Stimulated activated CD8-positive, alpha-beta memory T cell treated with anti-CD3 and anti-CD28 coated beads, Interleukin-15, amount 100 ng/mL, for 48 hours (primary cell): ENCODE data around the gene NEUROD1.

Source experiments
- DNase-seq, 2 donors: peaks; one replicate each; pipeline ENCODE4 v3.0.0-alpha.2; 2020; ENCODE audit warnings: low read depth in 2 of 2

The NEUROD1 gene

DNA sequence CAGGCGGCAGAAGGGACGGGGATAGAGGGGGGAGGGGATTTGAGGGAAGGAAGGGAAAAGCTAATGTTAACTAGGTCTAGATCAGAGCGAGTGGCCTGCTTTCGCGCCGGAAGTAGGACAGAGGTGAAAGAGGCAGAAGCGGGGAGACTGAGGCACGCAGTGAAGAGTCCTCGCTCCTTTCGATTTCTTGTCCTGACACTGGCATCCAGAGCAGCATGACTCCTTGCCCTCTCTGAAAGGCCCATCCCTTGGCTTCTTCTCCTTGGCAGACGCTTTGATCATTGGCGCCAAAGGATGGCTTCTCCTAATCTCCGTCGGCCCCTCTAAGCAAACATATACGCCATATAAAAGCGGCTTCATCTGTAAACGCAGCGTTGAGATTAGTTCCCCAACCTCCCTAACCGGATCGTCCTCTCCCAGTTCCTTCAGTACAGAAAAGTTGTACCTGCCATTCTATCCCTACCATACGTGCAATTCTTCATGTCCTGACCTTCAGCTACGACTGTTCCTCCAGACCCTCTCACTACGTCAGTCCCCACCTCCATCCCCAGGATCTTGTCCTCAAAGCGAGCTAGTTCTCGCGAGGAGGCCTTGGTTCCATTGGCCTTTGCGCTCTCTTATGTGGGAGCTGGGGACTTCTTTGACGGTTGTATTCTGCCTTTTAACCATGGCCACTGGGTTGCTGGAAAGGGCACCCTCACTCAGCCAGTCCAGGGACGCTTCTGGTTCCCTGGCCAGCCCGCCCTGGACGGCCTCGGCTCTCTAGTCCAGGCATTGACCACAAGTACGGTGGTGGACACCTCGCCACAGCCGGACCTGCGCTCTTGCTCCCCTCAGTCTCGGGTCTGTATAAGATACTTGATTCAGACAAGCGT lies 857 bp upstream of the NEUROD1 start:
- no peak for DNase-seq

DNA sequence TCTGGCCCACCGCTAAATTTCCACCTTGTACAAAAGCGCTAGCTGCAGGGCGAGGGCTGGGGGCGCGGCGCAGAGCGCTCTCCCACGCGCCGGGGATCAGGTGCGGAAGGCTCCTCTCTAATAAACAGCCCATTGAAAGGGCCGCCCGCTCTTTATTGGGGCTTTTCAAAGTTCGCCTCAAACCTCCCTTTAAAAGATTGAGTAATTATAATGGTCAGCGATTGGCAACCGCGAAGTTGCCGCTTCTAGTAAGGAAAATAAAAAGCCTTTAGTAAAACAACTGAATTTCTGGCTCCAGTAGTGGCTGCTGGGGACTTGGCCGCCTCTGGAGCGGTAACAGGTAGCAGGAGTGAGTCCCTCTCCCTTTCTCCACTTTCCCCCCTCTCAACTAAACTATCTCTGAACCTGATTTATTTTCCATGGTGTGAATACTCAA lies 755 bp downstream of the NEUROD1 start:
- DNase-seq: no peak

DNA sequence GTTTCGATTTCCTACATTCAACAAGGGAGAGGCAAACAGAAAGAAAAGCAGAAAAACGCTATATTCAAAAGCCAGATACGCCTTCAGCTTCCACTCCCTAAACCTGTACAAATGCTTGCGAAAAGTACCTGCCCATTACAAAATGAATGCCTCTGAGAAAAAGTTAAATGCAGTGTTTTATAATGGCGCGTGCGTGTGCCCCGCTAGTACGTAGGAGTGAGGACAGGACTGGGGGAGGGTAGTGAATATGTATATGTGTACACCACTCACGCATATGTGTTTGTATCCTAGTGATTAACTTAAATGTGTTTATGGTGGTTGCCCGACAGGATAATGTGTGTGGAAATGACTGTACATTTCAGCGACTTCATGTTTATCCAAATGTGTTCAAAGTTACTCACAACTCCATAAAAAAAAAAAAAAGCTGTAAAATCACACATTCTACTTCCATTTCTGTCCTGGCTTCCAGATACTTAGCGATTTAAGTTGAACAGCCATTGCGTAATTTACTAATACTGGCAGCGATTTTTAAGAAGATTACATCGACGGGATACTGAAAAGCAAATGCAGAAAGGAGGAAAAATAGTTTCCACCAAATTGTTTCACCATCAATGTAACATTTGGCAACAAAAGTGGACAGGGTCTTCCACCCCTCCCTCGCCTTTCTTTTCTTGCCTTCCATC lies 1.3 kb downstream of the NEUROD1 start:
- no peak for DNase-seq

DNA sequence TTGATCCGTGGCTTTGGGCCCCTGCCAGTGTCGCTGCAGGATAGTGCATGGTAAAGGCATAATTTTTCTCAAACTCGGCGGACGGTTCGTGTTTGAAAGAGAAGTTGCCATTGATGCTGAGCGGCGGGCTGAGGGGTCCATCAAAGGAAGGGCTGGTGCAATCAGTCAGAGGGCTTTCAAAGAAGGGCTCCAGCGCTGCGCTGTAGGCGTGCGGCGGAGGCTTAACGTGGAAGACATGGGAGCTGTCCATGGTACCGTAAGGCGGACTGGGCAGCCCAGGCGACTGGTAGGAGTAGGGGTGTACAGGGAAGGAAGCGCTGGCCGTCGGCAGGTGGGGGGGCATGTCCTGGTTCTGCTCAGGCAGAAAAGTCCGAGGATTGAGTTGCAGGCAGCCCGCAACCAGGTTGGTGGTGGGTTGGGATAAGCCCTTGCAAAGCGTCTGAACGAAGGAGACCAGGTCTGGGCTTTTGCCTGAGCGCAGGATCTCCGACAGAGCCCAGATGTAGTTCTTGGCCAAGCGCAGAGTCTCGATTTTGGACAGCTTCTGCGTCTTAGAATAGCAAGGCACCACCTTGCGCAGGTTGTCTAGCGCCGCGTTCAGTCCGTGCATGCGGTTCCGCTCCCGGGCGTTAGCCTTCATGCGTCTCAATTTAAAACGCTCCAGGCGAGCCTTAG lies 2.3 kb downstream of the NEUROD1 start:
- no peak for DNase-seq

DNA sequence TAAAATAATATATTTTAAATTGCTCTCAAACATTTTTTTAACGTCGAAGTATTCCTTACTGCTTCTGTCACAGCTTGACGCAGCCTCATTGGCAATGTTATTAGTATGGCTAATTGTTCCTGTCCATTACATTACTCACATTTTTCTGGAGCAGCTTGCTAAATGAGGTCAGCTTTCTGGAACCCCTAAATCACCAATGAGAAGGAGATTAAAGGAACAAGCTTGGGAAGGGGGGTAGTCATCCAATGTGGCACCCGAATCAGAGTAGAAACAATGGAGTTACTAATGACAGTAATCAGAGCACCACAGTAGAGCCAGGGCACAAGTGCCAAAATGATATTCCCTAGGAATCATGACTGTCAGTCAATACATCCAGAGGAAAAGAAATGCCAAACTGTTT lies 5.1 kb downstream of the NEUROD1 start:
- DNase-seq: no peak

DNA sequence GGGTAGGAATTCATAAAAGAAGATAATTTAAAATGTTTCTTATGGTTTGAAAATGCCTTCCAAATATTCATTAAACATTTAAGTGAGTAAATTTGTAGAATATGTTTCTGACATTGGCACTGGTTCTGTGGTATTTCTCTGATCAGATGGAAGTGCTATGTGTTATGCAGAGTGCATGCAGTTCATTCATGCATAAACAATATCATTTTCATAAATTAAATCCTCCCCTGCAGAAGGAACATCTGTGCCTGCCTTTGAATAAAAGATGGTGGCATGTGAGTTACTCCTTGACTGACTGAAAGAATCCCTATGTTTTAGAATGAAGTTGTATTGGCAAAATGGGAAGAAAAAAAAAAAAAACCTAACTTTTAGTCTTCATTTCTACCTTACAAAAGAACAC lies 5.9 kb downstream of the NEUROD1 start:
- DNase-seq: no peak

DNA sequence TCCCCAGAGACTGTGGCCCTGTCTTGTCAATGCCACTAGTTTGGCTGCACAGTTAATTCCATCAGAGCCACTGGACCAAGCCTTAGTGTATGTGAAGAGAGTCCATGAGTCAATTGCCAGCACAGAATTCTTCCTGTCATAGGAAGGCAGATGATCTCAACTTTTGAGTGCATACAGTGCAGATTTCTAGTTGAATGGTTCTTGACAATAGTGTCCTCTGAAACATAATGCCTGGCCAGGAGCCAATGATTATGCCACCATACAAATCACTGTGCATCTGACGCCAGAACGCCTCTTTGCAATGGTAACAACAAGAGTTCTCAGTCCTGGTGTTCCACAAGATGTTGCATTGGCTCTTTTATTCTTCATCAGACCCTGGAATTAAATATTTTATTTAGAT lies 7.1 kb downstream of the NEUROD1 start:
- no peak for DNase-seq

DNA sequence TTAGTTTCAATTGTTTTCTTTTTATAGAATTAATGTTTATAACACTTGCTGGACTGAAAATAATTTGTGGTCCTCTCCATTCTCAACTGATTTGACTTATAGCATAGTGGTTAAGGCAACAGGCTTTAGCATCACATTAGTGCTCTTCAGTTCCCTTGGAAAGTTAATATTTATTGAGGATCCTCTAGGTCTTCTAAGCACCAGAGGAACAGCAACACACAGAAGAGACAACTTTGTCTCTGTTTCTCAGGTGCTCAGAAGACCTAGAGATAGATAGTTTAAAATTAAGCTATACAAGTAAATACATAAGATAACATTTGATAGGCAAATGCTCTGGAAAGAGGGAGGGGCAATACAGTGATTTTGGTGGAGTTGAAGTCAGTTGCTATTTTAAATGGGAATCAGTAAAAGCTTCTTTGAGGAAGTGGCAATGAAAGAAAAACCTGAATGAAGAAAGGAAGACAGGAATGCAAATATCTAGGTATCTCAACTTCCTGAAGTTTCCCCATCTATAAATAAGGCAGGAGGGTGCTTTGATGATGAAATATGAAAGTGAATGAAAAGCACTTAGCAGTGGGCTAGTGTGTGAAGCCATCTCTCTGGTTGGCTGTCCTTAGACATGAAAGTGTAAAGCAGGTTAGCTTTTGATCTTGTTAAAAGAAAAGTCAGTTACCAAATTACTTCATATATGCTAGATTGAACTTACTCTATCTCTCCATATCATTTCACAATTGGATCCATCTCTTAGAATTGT lies 7.9 kb downstream of the NEUROD1 start:
- DNase-seq: no peak

DNA sequence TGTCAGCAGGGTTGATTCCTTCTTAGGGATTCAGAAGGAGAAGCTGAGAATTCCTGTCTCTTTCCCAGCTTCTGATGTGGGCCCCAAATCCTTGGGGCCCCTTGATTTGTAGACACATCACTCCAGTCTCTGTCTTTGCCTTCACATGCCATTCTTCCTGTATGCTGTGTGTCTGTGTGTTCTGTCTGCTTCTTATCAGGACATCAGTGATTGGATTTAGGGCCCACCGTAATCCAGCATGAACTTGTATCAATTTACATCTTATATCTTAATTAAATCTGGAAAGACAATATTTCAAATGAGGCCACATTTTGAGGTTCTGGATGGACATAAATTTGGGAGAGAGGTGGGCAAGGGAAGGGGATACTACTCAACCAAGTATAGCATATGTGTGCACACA lies 9.7 kb downstream of the NEUROD1 start:
- no peak for DNase-seq

DNA sequence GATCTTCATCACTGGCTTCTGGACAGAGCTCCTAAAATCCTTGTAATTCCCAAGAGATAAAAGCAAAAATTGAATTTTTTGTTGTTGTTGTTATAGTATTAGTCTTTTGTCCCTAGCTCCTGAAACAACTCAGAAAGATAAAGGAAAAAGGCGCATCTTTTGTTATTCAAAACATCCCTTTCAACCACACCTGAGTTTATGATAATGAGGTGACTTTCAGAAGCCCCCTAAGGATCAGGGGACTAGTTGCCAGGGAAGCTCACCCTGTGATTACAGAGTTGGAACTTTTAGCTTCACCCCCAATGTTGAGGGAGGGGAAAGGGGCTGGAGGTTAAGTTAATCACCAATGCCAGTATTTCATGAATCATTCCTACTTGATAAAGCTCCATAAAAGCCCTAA lies 13.1 kb downstream of the NEUROD1 start:
- DNase-seq: no peak

DNA sequence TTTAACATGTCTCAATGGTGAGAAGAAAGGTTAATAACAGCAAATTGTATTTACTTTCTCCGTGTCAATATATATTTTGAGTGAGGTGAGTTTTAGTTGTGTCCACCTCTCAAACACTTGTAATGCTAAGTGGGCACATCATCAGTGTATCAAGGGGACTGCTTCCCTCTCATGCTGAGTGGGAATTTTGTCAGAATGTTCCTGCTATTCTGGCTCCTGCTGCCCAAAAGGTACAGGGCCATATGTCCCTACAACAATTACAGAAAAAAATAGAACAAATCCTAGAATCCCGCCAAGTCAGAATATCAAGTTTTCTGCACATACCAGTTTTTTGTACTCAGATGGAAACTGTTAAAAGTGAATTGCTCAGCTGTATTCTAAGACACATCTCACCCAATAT lies 18.0 kb downstream of the NEUROD1 start:
- no peak for DNase-seq

DNA sequence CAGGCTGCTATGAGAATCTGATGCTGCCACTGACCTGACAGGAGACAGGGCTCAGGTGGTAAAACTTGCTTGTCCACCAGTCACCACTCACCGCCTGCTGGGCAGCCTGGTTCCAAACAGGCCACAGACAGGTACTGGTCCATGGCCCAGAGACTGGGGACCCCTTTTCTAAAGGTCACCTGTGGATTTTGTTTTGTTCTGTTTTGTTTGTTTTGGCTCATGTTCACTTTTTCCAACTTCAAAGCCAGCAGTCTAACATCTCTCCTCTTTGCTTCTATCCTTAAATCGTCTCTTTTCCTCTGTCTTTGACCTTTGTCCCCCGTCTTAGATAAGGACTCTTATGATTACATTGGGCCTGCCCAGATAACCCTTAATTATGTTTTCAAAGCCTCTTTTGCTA lies 20.1 kb downstream of the NEUROD1 start:
- no peak for DNase-seq

DNA sequence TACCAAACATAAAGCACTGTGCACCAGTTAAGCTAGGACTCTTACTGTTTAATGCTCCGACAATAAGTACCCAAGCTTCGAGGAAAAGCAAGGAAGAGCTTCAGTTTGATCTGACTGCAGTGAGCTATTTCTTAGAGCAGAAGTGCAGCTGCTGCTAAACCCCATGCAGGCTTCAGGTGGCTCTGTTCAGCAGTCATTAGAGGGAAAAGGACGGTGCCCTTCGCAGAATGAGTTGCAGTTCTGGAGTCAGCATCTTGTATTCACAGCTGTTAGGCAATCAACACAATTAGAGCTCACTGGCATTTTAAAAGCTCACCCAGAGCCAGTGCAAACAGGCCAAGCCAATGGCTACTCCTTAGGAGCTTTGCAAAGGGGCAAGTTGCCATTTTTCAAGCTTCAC lies 21.9 kb downstream of the NEUROD1 start:
- no peak for DNase-seq

DNA sequence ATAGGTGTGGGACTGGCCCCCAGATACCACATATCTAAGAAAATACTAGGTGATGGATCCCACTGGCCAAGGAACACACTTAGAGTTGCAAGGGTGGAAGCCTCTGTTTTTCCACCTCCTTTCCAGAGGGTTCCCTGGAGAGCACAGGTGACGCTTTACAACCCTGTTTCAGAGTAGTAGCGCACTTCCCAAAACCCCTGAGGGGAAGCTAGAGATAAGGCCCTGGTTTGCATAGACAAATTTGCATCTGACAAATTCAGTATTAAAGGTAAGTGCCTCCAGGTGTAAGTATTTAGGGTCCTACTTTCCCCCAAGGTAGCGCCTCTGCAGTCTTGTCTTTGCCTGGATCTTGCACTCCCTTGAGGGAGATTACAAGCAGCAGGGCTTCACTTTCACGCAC lies 22.9 kb downstream of the NEUROD1 start:
- no peak for DNase-seq

DNA sequence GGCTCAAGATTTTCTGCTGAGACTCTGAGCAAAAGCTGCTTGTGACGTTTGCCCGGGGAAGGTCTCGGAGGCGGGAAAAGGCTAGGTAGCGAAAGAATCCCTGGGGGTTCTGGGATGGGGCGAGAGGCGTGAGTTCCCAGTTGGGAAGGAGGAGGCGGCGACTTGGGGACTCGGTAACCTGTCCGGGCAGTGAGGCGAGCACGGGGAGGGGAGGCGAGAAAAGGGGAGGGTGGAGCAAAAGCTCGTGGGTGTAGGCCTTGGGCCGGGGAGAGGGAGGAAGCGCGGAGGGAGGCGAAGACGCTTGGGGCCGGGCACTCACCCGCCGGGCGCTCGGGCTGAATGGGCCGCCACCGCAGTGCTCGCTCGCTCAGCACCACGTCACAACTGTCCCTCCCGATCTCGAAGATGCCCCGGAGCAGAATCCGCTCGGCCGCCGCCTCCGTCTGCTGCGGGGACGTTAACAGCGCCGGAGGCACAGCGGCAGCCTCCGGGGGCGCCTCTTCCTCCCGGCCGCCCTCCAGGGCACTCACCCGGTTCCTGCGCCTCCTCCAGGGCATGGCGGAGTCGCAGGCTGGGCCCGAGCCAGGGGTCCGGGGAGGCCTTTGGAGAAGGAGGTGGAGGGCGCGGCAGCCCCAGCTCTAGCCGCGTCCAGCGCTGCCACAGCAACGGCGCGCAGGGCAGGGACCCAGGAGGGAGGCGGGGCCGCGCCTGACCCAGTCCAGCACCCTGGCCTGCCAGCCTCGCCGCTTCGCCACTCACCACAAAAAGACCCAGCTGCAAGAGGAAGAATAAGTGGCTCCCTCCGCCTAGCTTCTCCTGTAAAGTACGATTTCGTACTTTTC lies 23.6 kb downstream of the NEUROD1 start, which contains the start of gene CERKL:
CERKL (minus strand) TSS at position 656 of the 842 bp plus-strand sequence; CDS start at position 557, 99 bp downstream.
- DNase-seq: no peak

DNA sequence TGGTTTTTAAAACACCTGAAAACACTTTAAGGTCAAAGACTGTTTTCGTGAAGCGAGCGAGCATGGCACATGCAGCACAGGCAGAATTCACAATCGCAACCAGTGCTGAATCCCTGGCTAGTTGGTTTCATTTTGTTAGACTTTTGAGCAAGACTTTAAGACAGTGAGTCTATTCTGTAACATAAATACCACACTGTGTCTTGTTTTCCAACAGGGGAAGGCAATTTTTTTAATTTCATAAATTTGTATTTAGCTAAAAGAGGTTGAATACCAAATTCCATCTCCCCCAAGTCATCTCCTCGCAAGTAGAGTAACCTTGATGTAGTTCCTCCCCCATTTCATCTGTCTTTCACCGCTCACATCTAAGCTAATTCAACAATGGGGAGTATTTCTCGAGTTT lies 24.8 kb downstream of the NEUROD1 start:
- DNase-seq: no peak

DNA sequence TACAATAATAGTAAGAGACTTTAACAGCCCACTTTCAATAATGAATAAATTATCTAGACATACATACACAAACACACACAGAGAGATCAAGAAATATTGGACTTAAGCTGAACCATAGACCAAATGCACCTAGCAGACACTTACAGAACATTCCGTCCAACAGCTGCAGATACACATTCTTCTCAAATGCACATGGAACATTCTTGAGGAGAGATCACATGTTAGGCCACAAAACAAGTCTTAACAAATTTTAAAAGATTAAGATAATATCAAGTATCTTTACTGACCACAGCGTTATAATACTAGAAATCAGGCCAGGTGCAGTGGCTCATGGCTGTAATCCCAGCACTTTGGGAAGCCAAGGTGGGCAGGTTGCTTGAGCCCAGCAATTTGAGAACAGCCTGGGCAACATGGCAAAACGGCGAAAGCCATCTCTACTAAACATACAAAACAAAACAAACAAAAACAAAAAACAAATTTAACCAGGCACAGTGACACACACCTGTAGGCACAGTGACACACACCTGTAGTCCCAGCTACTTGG lies 30.8 kb downstream of the NEUROD1 start:
- DNase-seq: no peak

DNA sequence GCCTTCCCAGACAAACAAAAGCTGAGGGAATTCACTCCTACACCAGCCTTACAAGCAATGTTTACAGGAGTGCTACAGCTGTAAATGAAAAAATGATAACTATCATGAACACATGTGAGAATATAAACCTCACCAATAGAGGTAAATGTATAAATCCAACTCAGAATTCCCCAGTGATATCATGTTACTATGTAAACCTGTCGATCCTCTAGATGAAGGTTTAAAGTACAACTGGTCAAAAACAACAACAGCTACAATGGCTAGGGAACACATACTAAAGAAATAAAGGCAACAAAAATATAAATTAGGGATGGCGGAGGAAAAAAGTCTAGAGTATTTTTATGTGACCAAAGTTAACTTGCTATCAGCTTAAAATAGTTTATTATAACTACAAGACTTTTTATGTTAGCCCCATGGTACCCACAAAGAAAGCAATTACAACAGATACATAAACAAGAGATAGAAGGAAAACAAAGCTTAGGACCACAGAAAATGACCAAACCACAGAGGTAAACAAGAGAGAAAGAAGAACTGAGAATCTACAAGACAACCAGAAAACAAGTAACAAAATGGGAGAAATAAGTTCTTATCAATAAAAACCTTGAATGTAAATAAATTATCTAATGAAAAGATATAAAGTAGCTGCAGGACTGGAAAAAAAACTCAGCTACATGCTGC lies 31.7 kb downstream of the NEUROD1 start:
- no peak for DNase-seq

DNA sequence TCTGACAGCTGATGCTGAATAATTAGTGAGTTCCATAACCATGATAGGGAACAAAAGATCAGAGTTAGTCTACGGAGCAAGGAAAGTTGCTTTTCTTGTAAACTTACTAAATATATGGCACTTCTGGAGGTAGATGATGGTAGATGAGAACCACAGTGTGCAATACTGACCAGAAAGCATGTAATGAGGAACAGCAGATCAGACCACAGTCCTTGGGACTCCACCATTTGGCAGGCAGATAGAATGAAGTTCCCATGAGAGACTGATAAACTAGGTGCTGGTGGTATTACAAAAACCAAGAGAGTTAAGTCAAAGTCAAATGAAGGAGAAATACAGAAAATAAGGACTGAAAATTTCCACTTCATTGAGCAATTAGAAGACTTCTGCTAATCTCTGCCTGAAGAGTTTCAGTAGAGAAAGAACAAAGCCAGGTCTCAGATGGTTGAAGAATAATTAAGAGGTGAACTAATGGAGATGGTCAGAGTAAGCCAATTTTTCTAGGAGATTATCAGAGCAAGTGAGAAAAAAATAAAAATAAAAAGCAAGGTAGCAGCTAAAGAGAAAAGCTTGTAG lies 33.8 kb downstream of the NEUROD1 start:
- no peak for DNase-seq

DNA sequence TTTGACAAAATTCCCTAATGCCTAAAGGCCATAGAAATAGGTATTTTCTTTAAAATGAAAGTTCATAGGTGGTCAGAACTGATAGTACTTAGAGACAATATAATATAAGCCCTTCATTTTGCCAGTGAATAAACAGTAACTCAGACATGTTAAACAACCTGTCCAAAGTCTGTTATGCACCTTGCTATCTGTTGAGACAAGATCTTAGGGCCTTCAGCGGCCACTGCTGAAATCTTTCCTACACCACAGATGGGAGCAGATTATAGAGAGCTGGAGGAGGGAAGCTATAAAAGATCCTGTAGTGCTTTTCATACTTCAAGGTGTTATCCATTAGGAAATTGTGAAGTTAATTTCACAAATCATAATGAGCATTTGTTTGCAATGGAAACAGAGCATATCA lies 37.2 kb downstream of the NEUROD1 start:
- no peak for DNase-seq
